Pulmonary artery endothelial cell (primary cell): ENCODE results near the gene TNK2. TPM values are rescaled to one million over a fixed set of nuclear protein-coding genes. Genes with fewer than 3 reads are reported as not detected.
"Not testable (repeated sequence)": the region's sequence is repeated elsewhere in the genome, so short reads cannot be mapped to it uniquely, and the experiment has no call there.

Source experiments
- DNase-seq: peaks from one replicate; pipeline ENCODE4 v3.0.0-alpha.2; 2011; ENCODE audit warnings: low read depth, low spot score
- total RNA-seq: library from RNA; depleted of rRNA; stranded (reverse); fragments of >200 nt; gene quantifications from 2 replicates; pipeline ENCODE4 v1.2.3, GENCODE V29; 2014

The TNK2 gene
- total RNA-seq, 1 donor from 2014 or later, result 8.0 TPM

GRCh38 chr3:195850857-195851543, 57.4 kb downstream of the TNK2 start:
- DNase-seq, result peak; percentile 71

GRCh38 chr3:195849322-195850074, 58.9 kb downstream of the TNK2 start:
- DNase-seq, result no peak

GRCh38 chr3:195847055-195847950, 61.0 kb downstream of the TNK2 start:
- DNase-seq, result no peak

GRCh38 chr3:195845483-195845882, 62.9 kb downstream of the TNK2 start:
- no peak for DNase-seq

GRCh38 chr3:195844671-195845218, 63.6 kb downstream of the TNK2 start:
- DNase-seq, result no peak

GRCh38 chr3:195839260-195840010, 68.9 kb downstream of the TNK2 start:
- DNase-seq, result no peak

GRCh38 chr3:195838714-195839113, 69.6 kb downstream of the TNK2 start:
- DNase-seq, result no peak

GRCh38 chr3:195836476-195837135, 71.7 kb downstream of the TNK2 start:
- DNase-seq, result no peak

- DNase-seq, result no peak
These were observed 72.6 kb downstream of the TNK2 start for GRCh38 chr3:195835791-195836190.

- DNase-seq, result no peak
These were observed 73.4 kb downstream of the TNK2 start for GRCh38 chr3:195834675-195835583.

- DNase-seq, result no peak
These were observed 78.5 kb downstream of the TNK2 start for GRCh38 chr3:195829897-195830254.

GRCh38 chr3:195828762-195829161, 79.6 kb downstream of the TNK2 start:
- no peak for DNase-seq

GRCh38 chr3:195825857-195826804, 82.2 kb downstream of the TNK2 start:
- DNase-seq, result no peak

GRCh38 chr3:195825191-195825588, 83.2 kb downstream of the TNK2 start:
- DNase-seq, result no peak

- not testable (repeated sequence) for DNase-seq
These were observed 83.7 kb downstream of the TNK2 start for GRCh38 chr3:195824425-195825190.

- no peak for DNase-seq
These were observed 84.4 kb downstream of the TNK2 start for GRCh38 chr3:195823999-195824398.

- DNase-seq, result no peak
These were observed 85.1 kb downstream of the TNK2 start for GRCh38 chr3:195823280-195823679.
